ENCODE measurements around the gene LRIG3. TPM values are rescaled to one million over a fixed set of nuclear protein-coding genes. Genes with fewer than 3 reads are reported as not detected.

LRIG3 gene
- polyA plus RNA-seq, 1 experiment: 33.9 TPM

DNA sequence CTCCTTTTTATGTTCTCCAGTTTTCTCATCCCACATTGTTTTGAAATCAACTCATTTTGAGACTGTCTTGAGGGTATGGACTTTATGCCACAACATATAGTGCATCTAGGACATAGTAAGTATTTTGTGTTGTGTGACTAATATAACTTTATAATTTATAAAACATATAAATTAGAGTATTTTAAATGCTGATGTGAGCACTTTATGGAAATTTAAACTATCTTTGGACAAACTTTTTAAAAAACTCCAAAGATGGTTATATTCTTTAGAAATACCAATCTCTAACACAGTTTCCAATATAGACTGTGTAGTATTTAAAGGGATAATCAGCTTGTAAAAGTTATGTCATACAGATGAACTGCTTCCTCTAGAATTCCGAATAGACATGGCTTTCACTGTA, 87.4 kb downstream of the LRIG3 start:
- no peak for DNase-seq (ENCODE audit: low read depth)
- ChIA-PET POLR2A (no interaction called here), CTCF (interaction anchor here (1.2 kb wide), 1 partner anchor 44 kb away, joined by 3 read pairs; no protein-coding TSS in a partner anchor)
- H3K4me3 ChIP-seq (ENCODE audit: low read depth, low read length): no peak overlapping the region
- no peaks in the 10 kb centered on the region for H3K36me3 ChIP-seq (ENCODE audit: control insufficient read depth, insufficient read depth, low read length)
- H3K27me3 ChIP-seq (ENCODE audit: control insufficient read depth, insufficient read depth, low read length): no peaks in the 10 kb centered on the region
- TF ChIP-seq CTCF (IDR thresholded peaks at IDR 0.05; ENCODE audit: insufficient read depth, low read depth, low read length): no peak

All from BJ (cell line).